Neuronal stem cell (in vitro differentiated cells): ENCODE measurements around the gene MORC3.

ENCODE experiments used
- DNase-seq: peaks from one replicate; pipeline ENCODE4 v3.0.0-alpha.2; 2013; ENCODE audit warnings: low spot score
- H2AFZ ChIP-seq: one replicate; pipeline ENCODE4 v1.6.1; 2013; ENCODE audit warnings: mild to moderate bottlenecking, low read length, inconsistent platforms
- H2AK5ac ChIP-seq: 2 replicates; pipeline ENCODE4 v1.6.1; 2013; ENCODE audit warnings: low read depth, mild to moderate bottlenecking, inconsistent platforms, low read length, moderate library complexity, mixed read lengths
- H2BK120ac ChIP-seq: 2 replicates; pipeline ENCODE4 v1.6.1; 2013; ENCODE audit warnings: low read depth, mild to moderate bottlenecking, inconsistent platforms, low read length, moderate library complexity, mixed read lengths
- H2BK12ac ChIP-seq: one replicate; pipeline ENCODE4 v1.6.1; 2013; ENCODE audit warnings: low read length, inconsistent platforms
- H2BK15ac ChIP-seq: 2 replicates; pipeline ENCODE4 v1.6.1; 2013; ENCODE audit warnings: mild to moderate bottlenecking, low read length, inconsistent platforms, mixed read lengths
- H2BK5ac ChIP-seq: one replicate; pipeline ENCODE4 v1.6.1; 2013; ENCODE audit warnings: inconsistent platforms, mild to moderate bottlenecking, low read length, moderate library complexity
- H3K14ac ChIP-seq: one replicate; pipeline ENCODE4 v1.6.1; 2013; ENCODE audit warnings: low read length, inconsistent platforms
- H3K18ac ChIP-seq: 2 replicates; pipeline ENCODE4 v1.6.1; 2013; ENCODE audit warnings: low read length, inconsistent platforms
- H3K23ac ChIP-seq: 2 replicates; pipeline ENCODE4 v1.6.1; 2013; ENCODE audit warnings: low read depth, mild to moderate bottlenecking, mixed read lengths, low read length, inconsistent platforms; ENCODE audit not compliant: poor library complexity
- H3K27ac ChIP-seq: replicated peaks from 3 replicates; pipeline ENCODE4 v1.5.1; 2013; ENCODE audit warnings: low read length, inconsistent platforms
- H3K27me3 ChIP-seq, 3 experiments: 2 replicates each; pipeline ENCODE4 v1.6.1; 2013; ENCODE audit warnings: low read length in 3 of 3, mild to moderate bottlenecking in 2 of 3, inconsistent platforms in 1 of 3, low read depth in 1 of 3, mixed read lengths in 1 of 3, moderate library complexity in 1 of 3; ENCODE audit not compliant: control insufficient read depth in 3 of 3, insufficient read depth in 3 of 3
- H3K36me3 ChIP-seq, 2 donors: replicated peaks in 1 of 2; 2 replicates each; pipeline ENCODE4 v1.6.1; 2013; ENCODE audit warnings: low read length in 2 of 2; ENCODE audit not compliant: control insufficient read depth in 2 of 2, insufficient read depth in 2 of 2
- H3K4ac ChIP-seq: 2 replicates; pipeline ENCODE4 v1.6.1; 2013; ENCODE audit warnings: inconsistent platforms, mild to moderate bottlenecking, low read length, moderate library complexity
- H3K4me1 ChIP-seq, 2 donors: 1 replicate in 1 of 2; 2 replicates in 1 of 2; pipeline ENCODE4 v1.6.1; 2013; ENCODE audit warnings: low read length in 2 of 2, low read depth in 1 of 2; ENCODE audit not compliant: control insufficient read depth in 2 of 2, insufficient read depth in 1 of 2
- H3K4me2 ChIP-seq: one replicate; pipeline ENCODE4 v1.6.1; 2013; ENCODE audit warnings: mild to moderate bottlenecking, low read length, inconsistent platforms; ENCODE audit not compliant: insufficient read depth, poor library complexity, severe bottlenecking
- H3K4me3 ChIP-seq, 2 donors: 2 replicates each; pipeline ENCODE4 v1.5.1; 2013; ENCODE audit warnings: low read length in 2 of 2, mild to moderate bottlenecking in 2 of 2, inconsistent platforms in 1 of 2, moderate library complexity in 1 of 2
- H3K79me1 ChIP-seq: one replicate; pipeline ENCODE4 v1.6.1; 2013; ENCODE audit warnings: low read depth, mild to moderate bottlenecking, inconsistent platforms, low read length, moderate library complexity
- H3K9ac ChIP-seq: one replicate; pipeline ENCODE4 v1.6.1; 2013; ENCODE audit warnings: mild to moderate bottlenecking, low read depth, low read length, inconsistent platforms; ENCODE audit not compliant: poor library complexity
- H3K9me3 ChIP-seq, 2 donors: replicated peaks in 1 of 2; 2 replicates each; pipeline versions ENCODE3 to v1.6.1; 2013; ENCODE audit warnings: low read length in 2 of 2, mild to moderate bottlenecking in 2 of 2, inconsistent platforms in 1 of 2, low read depth in 1 of 2, mixed read lengths in 1 of 2, moderate library complexity in 1 of 2; ENCODE audit not compliant: control insufficient read depth in 2 of 2, insufficient read depth in 1 of 2
- H4K8ac ChIP-seq: one replicate; pipeline ENCODE4 v1.6.1; 2013; ENCODE audit warnings: low read depth, mild to moderate bottlenecking, inconsistent platforms, low read length, moderate library complexity
- H4K91ac ChIP-seq: one replicate; pipeline ENCODE4 v1.6.1; 2013; ENCODE audit warnings: low read length, low read depth, mild to moderate bottlenecking, inconsistent platforms; ENCODE audit not compliant: poor library complexity
- WGBS, 2 donors: extraction: QIAGEN DNeasy Blood & Tissue Kit; methylation state at CpG; one replicate each; pipeline ENCODE4 v1.1.7; 2013; ENCODE audit warnings: missing lambda C conversion rate in 2 of 2, mixed read lengths in 1 of 2; ENCODE audit not compliant: insufficient read length in 2 of 2, insufficient replicate concordance in 1 of 2; ENCODE audit errors: extremely low coverage in 2 of 2; 5-methylcytosine and 5-hydroxymethylcytosine counted together

Gene MORC3

DNA sequence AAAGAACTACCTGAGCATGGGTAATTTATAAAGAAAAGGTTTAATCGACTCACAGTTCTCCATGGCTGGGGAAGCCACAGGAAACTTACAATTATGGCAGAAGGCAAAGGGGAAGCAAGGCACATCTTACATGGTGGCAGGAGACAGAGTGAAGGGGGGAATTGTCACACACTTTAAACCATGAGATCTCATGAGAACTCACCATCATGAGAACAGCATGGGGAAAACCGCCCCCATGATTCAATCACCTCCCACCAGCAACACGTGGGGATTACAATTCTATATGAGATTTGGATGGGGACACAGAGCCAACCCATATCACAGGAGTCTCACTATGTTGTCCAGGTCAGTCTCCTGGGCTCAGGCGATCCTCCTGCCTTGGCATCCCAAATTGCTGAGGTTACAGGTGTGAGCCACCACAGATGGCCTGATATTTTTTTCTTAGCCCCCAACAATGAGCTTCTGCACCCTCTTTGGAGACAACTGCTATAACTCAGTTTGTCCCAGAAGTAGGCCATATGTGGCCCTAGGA, 22.5 kb upstream of the MORC3 start:
- Histone ChIP-seq H3K4me2 (no peak overlapping the region), H3K79me1 (no peaks in the 10 kb centered on the region), H3K23ac (no peak overlapping the region), H3K36me3 (peaks cover 0 to 16% of the 10 kb centered on the region in 2 donors), H3K4ac (no peak overlapping the region), H2BK5ac (no peak overlapping the region), H3K27ac (no peak overlapping the region), H2BK12ac (no peak overlapping the region), H2AK5ac (no peak overlapping the region), H3K9ac (no peak overlapping the region), H4K91ac (no peak overlapping the region), H3K18ac (no peak overlapping the region), H3K14ac (no peak overlapping the region), H2BK120ac (no peak overlapping the region), H3K27me3 (no peaks in the 10 kb centered on the region), H2AFZ (no peak overlapping the region), H4K8ac (no peak overlapping the region), H2BK15ac (no peak overlapping the region), H3K4me3 (no peak overlapping the region), H3K4me1 (no peaks in the 10 kb centered on the region), H3K9me3 (no peaks in the 10 kb centered on the region)
- no peak for DNase-seq
- WGBS, 2 donors = no CpG with 5 or more reads among the region's 4 CpGs

DNA sequence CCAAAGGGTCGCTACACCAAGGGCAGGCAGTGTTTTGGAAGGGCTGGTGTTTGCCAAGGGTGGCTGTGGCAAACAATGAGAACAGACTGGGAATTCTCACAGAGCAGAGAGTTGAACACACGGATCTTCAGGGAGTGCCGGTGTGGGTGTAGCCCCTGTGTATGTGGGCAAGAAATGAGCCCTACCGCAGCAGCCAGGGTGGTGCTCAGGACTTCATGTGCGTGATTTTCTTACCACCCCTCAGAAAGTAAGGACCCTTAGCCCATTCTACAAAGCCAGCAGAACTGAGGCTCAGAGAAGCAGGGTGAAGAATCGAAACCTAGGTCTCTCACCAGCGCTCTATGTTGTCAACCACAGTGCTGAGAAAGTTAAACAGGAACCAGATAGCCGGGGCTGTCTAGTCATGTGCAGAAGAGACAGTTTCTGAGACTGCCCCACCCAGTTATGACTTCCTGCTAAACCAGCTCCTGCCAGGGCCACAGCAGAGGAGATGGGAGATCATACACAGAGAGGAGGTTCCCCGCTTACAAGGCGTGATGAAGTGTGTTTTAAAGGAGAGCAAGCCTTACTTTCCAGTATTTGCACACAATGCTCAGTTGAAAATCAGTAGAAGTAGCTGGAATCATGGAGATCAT, 21.9 kb upstream of the MORC3 start:
- H3K9me3 ChIP-seq = no peaks in the 10 kb centered on the region
- no peak overlapping the region for H3K27ac ChIP-seq
- H3K4me2 ChIP-seq = no peak overlapping the region
- no peak overlapping the region for H2AFZ ChIP-seq
- no peak overlapping the region for H2AK5ac ChIP-seq
- H3K36me3 ChIP-seq = peaks cover 0 to 11% of the 10 kb centered on the region in 2 donors
- H3K14ac ChIP-seq = no peak overlapping the region
- H3K9ac ChIP-seq = no peak overlapping the region
- H3K18ac ChIP-seq = no peak overlapping the region
- H2BK12ac ChIP-seq = no peak overlapping the region
- H3K27me3 ChIP-seq = no peaks in the 10 kb centered on the region
- no peak overlapping the region for H4K91ac ChIP-seq
- no peak overlapping the region for H2BK120ac ChIP-seq
- WGBS, 2 donors = no CpG with 5 or more reads among the region's 10 CpGs
- H3K79me1 ChIP-seq = no peaks in the 10 kb centered on the region
- H2BK5ac ChIP-seq = no peak overlapping the region
- no peak overlapping the region for H3K4ac ChIP-seq
- H3K4me3 ChIP-seq = no peak overlapping the region
- H3K23ac ChIP-seq = peak overlapping the region; percentile 8
- no peak overlapping the region for H4K8ac ChIP-seq
- no peak for DNase-seq
- no peak overlapping the region for H2BK15ac ChIP-seq
- H3K4me1 ChIP-seq = no peaks in the 10 kb centered on the region

DNA sequence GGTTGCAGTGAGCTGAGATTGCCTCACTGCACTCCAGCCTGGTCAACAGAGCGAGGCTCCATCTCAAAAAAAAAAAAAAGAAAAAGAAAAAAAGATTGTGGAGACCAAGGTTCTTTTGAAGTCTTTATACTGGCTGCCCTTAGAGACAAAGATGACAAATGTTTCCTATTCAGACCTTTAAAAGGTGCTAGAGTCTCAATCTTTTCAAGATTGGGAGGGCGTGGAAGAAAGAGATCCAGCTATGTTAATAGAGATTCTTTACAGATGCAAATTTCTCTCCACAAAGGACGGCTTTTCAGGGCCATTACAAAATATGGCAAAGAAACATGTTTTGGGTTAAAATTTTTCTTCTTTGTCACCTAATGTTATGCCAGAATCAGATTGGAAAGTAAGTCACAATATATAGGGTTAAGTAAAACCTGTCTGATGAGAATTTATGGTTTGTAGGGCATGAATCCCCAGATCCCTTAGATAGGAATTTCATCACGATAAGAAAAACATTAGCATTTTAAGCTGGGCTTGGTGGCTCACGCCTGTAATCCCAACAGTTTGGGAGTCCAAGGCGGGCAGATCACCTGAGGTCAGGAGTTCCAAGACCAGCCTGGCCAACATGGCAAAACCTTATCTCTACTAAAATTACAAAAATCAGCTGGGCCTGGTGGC, 13.0 kb upstream of the MORC3 start:
- no peak overlapping the region for H3K27ac ChIP-seq
- H3K9me3 ChIP-seq = peaks cover 0 to 4% of the 10 kb centered on the region in 2 donors
- DNase-seq = no peak
- no peak overlapping the region for H2BK12ac ChIP-seq
- no peak overlapping the region for H2BK15ac ChIP-seq
- H3K36me3 ChIP-seq = no peaks in the 10 kb centered on the region
- no peak overlapping the region for H2AFZ ChIP-seq
- no peak overlapping the region for H3K4ac ChIP-seq
- no peak overlapping the region for H4K91ac ChIP-seq
- H3K9ac ChIP-seq = no peak overlapping the region
- no peaks in the 10 kb centered on the region for H3K27me3 ChIP-seq
- H3K18ac ChIP-seq = no peak overlapping the region
- H3K79me1 ChIP-seq = no peaks in the 10 kb centered on the region
- no peak overlapping the region for H3K4me2 ChIP-seq
- H2AK5ac ChIP-seq = no peak overlapping the region
- H3K14ac ChIP-seq = no peak overlapping the region
- H2BK5ac ChIP-seq = no peak overlapping the region
- H3K4me3 ChIP-seq = no peak overlapping the region
- H3K23ac ChIP-seq = no peak overlapping the region
- H4K8ac ChIP-seq = no peak overlapping the region
- H2BK120ac ChIP-seq = no peak overlapping the region
- H3K4me1 ChIP-seq = no peaks in the 10 kb centered on the region
- WGBS, 2 donors = no CpG with 5 or more reads among the region's 6 CpGs

DNA sequence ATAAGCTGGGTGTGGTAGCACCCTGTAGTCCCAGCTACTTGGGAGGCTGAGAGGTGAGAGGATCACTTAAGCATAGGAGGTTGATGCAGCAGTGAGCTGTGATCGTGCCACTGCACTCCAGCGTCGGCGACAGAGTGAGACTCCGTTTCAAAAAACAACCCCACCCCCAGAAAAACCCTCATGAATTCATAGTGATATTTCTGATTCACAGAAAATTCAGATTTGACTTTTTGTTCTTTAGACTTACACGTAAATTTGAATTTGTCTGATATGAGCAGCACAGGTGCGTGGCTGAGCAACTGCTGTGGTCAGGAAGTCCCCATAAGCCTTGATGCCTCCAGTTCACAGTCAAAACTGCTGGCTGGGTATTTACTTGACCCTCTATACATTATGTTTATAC, 10.0 kb upstream of the MORC3 start:
- Histone ChIP-seq H3K9me3 (peaks cover 0 to 4% of the 10 kb centered on the region in 2 donors), H3K4ac (no peak overlapping the region), H4K8ac (no peak overlapping the region), H2AK5ac (no peak overlapping the region), H3K23ac (no peak overlapping the region), H3K18ac (no peak overlapping the region), H2BK12ac (no peak overlapping the region), H2AFZ (no peak overlapping the region), H3K4me3 (no peak overlapping the region), H3K9ac (no peak overlapping the region), H4K91ac (no peak overlapping the region), H3K27me3 (no peaks in the 10 kb centered on the region), H3K14ac (no peak overlapping the region), H3K79me1 (no peaks in the 10 kb centered on the region), H2BK15ac (no peak overlapping the region), H3K4me2 (no peak overlapping the region), H3K4me1 (no peaks in the 10 kb centered on the region), H2BK5ac (no peak overlapping the region), H3K36me3 (no peaks in the 10 kb centered on the region), H2BK120ac (no peak overlapping the region), H3K27ac (no peak overlapping the region)
- DNase-seq = no peak
- WGBS, 2 donors = no CpG with 5 or more reads among the region's 7 CpGs
